Stomach (tissue), 4 donors: ENCODE measurements around the gene LYRM4.

Experiments
- POLR2AphosphoS5 ChIP-seq, 3 donors: sonication (generic); formaldehyde crosslinking; IDR thresholded peaks; one replicate each; pipeline ENCODE4 v1.6.1; 2016; ENCODE audit warnings: antibody characterized with exemption in 3 of 3
- TF ChIP-seq, protein P1 (sequence below), 7 experiments: fragments of 450-650 bp in 4 of 7; fragments of 200-600 bp in 3 of 7; sonication (generic) in 3 of 7; IDR thresholded peaks; one replicate each; pipeline ENCODE4 v1.5.1; 2016 to 2019; ENCODE audit warnings: antibody characterized with exemption in 7 of 7, control low read depth in 2 of 7, mild to moderate bottlenecking in 1 of 7

- TF ChIP-seq, protein P1, sequence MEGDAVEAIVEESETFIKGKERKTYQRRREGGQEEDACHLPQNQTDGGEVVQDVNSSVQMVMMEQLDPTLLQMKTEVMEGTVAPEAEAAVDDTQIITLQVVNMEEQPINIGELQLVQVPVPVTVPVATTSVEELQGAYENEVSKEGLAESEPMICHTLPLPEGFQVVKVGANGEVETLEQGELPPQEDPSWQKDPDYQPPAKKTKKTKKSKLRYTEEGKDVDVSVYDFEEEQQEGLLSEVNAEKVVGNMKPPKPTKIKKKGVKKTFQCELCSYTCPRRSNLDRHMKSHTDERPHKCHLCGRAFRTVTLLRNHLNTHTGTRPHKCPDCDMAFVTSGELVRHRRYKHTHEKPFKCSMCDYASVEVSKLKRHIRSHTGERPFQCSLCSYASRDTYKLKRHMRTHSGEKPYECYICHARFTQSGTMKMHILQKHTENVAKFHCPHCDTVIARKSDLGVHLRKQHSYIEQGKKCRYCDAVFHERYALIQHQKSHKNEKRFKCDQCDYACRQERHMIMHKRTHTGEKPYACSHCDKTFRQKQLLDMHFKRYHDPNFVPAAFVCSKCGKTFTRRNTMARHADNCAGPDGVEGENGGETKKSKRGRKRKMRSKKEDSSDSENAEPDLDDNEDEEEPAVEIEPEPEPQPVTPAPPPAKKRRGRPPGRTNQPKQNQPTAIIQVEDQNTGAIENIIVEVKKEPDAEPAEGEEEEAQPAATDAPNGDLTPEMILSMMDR (IDR thresholded peaks at IDR 0.05), result no peak
- TF ChIP-seq POLR2AphosphoS5 (IDR thresholded peaks at IDR 0.05), result no peak
Measured at GRCh38 chr6:5278047-5278446, 17.3 kb upstream of the LYRM4 start.
